ENCODE measurements around the gene SPPL2A. TPM values are rescaled to one million over a fixed set of nuclear protein-coding genes. Genes with fewer than 3 reads are reported as not detected.

Gene SPPL2A
- total RNA-seq, 4 donors from 2014 or later: 63.8 to 128 (median 100) TPM

GRCh38 chr15:50735156-50735555 lies 30.4 kb downstream of the SPPL2A start:
- no peak for DNase-seq
- 83 to 96% methylated on average over 4 of the region's 4 CpGs for WGBS, 2 donors
- no peak overlapping the region for H3K27ac ChIP-seq
- no peaks in the 10 kb centered on the region for H3K27me3 ChIP-seq
- H3K4me1 ChIP-seq: no peaks in the 10 kb centered on the region
- H3K9me3 ChIP-seq: no peaks in the 10 kb centered on the region
- peaks cover 0 to 100% (median 3%) of the 10 kb centered on the region in 3 donors for H3K36me3 ChIP-seq
- no peak for TF ChIP-seq CTCF (IDR thresholded peaks at IDR 0.05)
- no peak overlapping the region for H3K4me3 ChIP-seq
- intact Hi-C loops (cut with DNase I): no loop called here

GRCh38 chr15:50726315-50726714 lies 39.2 kb downstream of the SPPL2A start:
- H3K4me3 ChIP-seq: no peak overlapping the region
- TF ChIP-seq CTCF (IDR thresholded peaks at IDR 0.05): no peak
- TF ChIP-seq POLR2A (IDR thresholded peaks at IDR 0.05): no peak
- WGBS, 2 donors: 92 to 95% methylated on average over 1 of the region's 1 CpG
- DNase-seq: no peak
- no peaks in the 10 kb centered on the region for H3K4me1 ChIP-seq
- H3K27me3 ChIP-seq: no peaks in the 10 kb centered on the region
- H3K36me3 ChIP-seq: peaks cover 3 to 98% (median 4%) of the 10 kb centered on the region in 3 donors
- intact Hi-C loops (cut with DNase I): no loop called here
- no peaks in the 10 kb centered on the region for H3K9me3 ChIP-seq
- H3K27ac ChIP-seq: no peak overlapping the region

- H3K36me3 ChIP-seq: peaks cover 0 to 94% (median 12%) of the 10 kb centered on the region in 3 donors
Measured at GRCh38 chr15:50718700-50719125, 46.8 kb downstream of the SPPL2A start.

GRCh38 chr15:50712018-50712417 lies 53.5 kb downstream of the SPPL2A start:
- Histone ChIP-seq H3K27ac (no peak overlapping the region), H3K36me3 (peaks cover 0 to 70% (median 0%) of the 10 kb centered on the region in 3 donors), H3K4me1 (no peaks in the 10 kb centered on the region), H3K9me3 (no peaks in the 10 kb centered on the region), H3K27me3 (no peaks in the 10 kb centered on the region), H3K4me3 (no peak overlapping the region)
- DNase-seq: no peak
- 96% methylated on average over 3 of the region's 3 CpGs for WGBS, 2 donors
- intact Hi-C loops (cut with DNase I): no loop called here
- TF ChIP-seq POLR2A (IDR thresholded peaks at IDR 0.05): no peak
- no peak for TF ChIP-seq CTCF (IDR thresholded peaks at IDR 0.05)

More at GRCh38 chr15:50718700-50719125, 46.8 kb downstream of the SPPL2A start:
- TF ChIP-seq CTCF (IDR thresholded peaks at IDR 0.05) (no peak), POLR2A (IDR thresholded peaks at IDR 0.05) (no peak)
- no peak overlapping the region for H3K27ac ChIP-seq
- no peak for DNase-seq
- no peaks in the 10 kb centered on the region for H3K9me3 ChIP-seq
- intact Hi-C loops (cut with DNase I): no loop called here
- WGBS, 2 donors: 75 to 90% methylated on average over 1 of the region's 1 CpG
- H3K4me1 ChIP-seq: no peaks in the 10 kb centered on the region
- H3K27me3 ChIP-seq: no peaks in the 10 kb centered on the region
- H3K4me3 ChIP-seq: no peak overlapping the region

- H3K4me3 ChIP-seq: no peak overlapping the region
- intact Hi-C loops (cut with DNase I): no loop called here
- no peak for DNase-seq
- no peaks in the 10 kb centered on the region for H3K27me3 ChIP-seq
- peaks cover 0 to 66% (median 0%) of the 10 kb centered on the region in 3 donors for H3K36me3 ChIP-seq
- H3K27ac ChIP-seq: no peak overlapping the region
- H3K9me3 ChIP-seq: no peaks in the 10 kb centered on the region
- TF ChIP-seq POLR2A (IDR thresholded peaks at IDR 0.05) (no peak), CTCF (IDR thresholded peaks at IDR 0.05) (no peak)
- no peaks in the 10 kb centered on the region for H3K4me1 ChIP-seq
Measured at GRCh38 chr15:50710585-50710984, 54.9 kb downstream of the SPPL2A start.
